HFFc6 (cell line): ENCODE data around the gene LAMA2. TPM values are rescaled to one million over a fixed set of nuclear protein-coding genes. Genes with fewer than 3 reads are reported as not detected.

Experiments
- DNase-seq: peaks from one replicate; pipeline ENCODE4 v3.0.0-alpha.2; 2018
- H3K27ac Mint-ChIP-seq: 2 replicates; pipeline ENCODE4 v1.8.0; 2020; ENCODE audit warnings: mild to moderate bottlenecking, mixed read lengths
- H3K27me3 Mint-ChIP-seq: 2 replicates; pipeline ENCODE4 v1.8.0; 2021; ENCODE audit warnings: mild to moderate bottlenecking, moderate library complexity, mixed read lengths; ENCODE audit not compliant: insufficient read depth
- H3K36me3 Mint-ChIP-seq: 2 replicates; pipeline ENCODE4 v1.8.0; 2021; ENCODE audit warnings: low read depth, mixed read lengths
- H3K4me1 Mint-ChIP-seq: 2 replicates; pipeline ENCODE4 v1.8.0; 2020; ENCODE audit warnings: low read depth, mixed read lengths
- H3K4me3 Mint-ChIP-seq: 2 replicates; pipeline ENCODE4 v1.8.0; 2020; ENCODE audit warnings: mild to moderate bottlenecking, moderate library complexity, mixed read lengths
- H3K9me3 Mint-ChIP-seq: 2 replicates; pipeline ENCODE4 v1.8.0; 2020; ENCODE audit warnings: mild to moderate bottlenecking, mixed read lengths
- total RNA-seq, 6 experiments: library from RNA; stranded (reverse); fragmentation: NEBNext Ultra II Directional; extraction: Animal tissue kit (Norgen Biotek cat#: 25700); gene quantifications; 2 replicates in 1 of 6; 3 replicates in 5 of 6; pipeline ENCODE4 v1.2.3, GENCODE V29; 2021
- TF ChIP-seq, protein P1 (sequence below): fragments of 200-600 bp; sonication (generic); IDR thresholded peaks from 2 replicates; pipeline ENCODE4 v1.5.0; 2021; ENCODE audit warnings: antibody characterized with exemption, mild to moderate bottlenecking

The LAMA2 gene
- total RNA-seq, 6 experiments from 2014 or later, result 8.2 to 14.3 (median 10.5) TPM

DNA sequence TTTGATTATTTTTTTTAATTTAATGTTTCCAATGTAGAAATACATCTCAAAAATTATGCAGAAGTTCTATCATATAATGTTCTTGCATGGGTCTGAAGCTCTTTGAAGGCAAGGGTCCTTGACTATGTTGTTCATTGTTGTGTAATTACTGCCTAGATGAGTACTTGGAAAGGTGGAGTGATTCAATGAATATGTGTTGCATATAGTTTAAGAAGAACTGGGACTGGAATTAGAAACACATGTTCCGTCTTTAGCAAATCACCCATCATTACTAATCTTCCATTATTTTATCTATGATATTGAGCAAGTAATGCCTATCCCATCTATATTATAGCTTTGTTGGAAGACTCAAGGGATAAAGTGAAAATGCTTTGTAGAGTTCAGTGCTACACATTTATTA lies 147.3 kb downstream of the LAMA2 start:
- Mint-ChIP-seq H3K9me3 (no peaks in the 10 kb centered on the region), H3K27me3 (no peaks in the 10 kb centered on the region; the same call in 1 of the 2 replicates), H3K36me3 (no peaks in the 10 kb centered on the region), H3K27ac (peak overlapping the region; percentile 82), H3K4me1 (peaks cover 36% of the 10 kb centered on the region), H3K4me3 (peak overlapping the region; percentile 22; the same call in 1 of the 2 replicates)
- TF ChIP-seq, protein P1, sequence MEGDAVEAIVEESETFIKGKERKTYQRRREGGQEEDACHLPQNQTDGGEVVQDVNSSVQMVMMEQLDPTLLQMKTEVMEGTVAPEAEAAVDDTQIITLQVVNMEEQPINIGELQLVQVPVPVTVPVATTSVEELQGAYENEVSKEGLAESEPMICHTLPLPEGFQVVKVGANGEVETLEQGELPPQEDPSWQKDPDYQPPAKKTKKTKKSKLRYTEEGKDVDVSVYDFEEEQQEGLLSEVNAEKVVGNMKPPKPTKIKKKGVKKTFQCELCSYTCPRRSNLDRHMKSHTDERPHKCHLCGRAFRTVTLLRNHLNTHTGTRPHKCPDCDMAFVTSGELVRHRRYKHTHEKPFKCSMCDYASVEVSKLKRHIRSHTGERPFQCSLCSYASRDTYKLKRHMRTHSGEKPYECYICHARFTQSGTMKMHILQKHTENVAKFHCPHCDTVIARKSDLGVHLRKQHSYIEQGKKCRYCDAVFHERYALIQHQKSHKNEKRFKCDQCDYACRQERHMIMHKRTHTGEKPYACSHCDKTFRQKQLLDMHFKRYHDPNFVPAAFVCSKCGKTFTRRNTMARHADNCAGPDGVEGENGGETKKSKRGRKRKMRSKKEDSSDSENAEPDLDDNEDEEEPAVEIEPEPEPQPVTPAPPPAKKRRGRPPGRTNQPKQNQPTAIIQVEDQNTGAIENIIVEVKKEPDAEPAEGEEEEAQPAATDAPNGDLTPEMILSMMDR, result no peak
- DNase-seq, result no peak

DNA sequence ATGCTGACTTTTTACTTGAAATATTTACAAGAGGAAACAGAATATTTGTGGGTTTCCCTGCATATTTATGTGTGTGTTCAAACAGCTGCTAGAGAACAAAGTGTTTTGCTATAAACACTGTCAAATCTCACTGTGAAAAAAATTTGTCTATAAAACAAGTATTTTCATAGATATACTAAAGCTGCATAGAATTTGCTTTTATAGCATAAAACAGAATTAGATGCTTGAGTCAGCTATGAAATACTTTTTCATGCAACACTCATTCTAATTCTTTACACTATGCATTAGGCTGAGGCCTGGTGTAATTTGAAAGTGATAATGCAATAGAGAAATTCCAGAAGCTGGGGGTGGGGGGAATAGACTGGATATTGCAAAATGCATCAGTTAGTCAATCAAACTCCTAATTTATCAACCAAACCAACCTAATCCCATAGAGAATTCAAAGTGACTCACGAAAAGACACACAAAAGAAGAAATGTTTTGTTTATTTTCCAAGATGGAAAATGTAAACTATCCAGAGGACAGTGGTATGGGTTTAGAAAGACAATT lies 148.2 kb downstream of the LAMA2 start:
- H3K36me3 Mint-ChIP-seq, result no peaks in the 10 kb centered on the region
- no peaks in the 10 kb centered on the region for H3K9me3 Mint-ChIP-seq

DNA sequence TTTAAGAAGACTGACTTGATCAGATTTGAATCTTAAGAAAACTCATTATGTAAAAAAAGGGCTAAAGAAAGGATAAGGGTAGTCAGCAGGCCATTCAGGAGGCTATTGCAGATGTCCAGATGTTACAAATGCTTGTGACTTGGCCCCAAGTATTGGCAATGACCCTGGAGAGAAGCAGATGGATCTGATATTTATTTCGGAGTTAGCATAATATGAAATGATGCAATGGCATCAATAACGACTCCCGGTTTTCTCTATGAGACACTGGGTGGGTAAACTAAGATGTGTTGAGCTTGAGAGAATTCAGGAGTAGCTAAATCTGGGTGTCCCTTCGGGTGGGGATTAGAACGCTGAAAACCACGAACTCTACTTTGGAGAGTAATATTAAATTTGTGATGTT lies 149.7 kb downstream of the LAMA2 start:
- no peak for DNase-seq
- Mint-ChIP-seq H3K4me3 (no peak overlapping the region), H3K4me1 (peaks cover 36% of the 10 kb centered on the region), H3K27me3 (no peaks in the 10 kb centered on the region; the same call in 1 of the 2 replicates), H3K36me3 (no peaks in the 10 kb centered on the region), H3K9me3 (no peaks in the 10 kb centered on the region), H3K27ac (no peak overlapping the region)
- TF ChIP-seq, protein P1, result no peak

More for the DNA sequence above, 148.2 kb downstream of the LAMA2 start:
- peaks cover 36% of the 10 kb centered on the region for H3K4me1 Mint-ChIP-seq
- TF ChIP-seq, protein P1, result no peak
- no peak overlapping the region for H3K4me3 Mint-ChIP-seq
- no peaks in the 10 kb centered on the region; the same call in 1 of the 2 replicates for H3K27me3 Mint-ChIP-seq
- peak; percentile 91 for DNase-seq
- H3K27ac Mint-ChIP-seq, result peak overlapping the region; percentile 82

DNA sequence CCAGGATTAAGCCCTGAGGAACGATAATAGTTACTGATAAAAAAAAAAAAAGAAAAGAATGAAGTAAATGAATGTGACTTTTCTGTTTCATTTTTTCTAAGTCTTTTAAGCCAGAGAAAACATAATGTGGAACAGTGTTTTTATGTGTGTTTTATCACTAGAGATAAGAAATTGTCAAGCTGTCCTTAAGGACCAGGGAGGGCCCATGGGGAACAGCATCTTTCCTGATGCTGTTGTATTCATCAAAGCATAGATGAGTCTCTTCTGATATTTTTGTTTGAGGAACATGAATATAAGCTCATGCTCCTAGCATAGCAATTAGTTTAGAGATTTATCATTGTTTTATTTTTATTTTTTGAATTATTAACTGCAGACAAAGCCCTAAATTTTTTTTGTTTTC lies 150.2 kb downstream of the LAMA2 start:
- Mint-ChIP-seq H3K27me3 (no peaks in the 10 kb centered on the region; the same call in 1 of the 2 replicates), H3K4me3 (no peak overlapping the region), H3K36me3 (no peaks in the 10 kb centered on the region), H3K27ac (no peak overlapping the region), H3K4me1 (peaks cover 36% of the 10 kb centered on the region), H3K9me3 (no peaks in the 10 kb centered on the region)
- TF ChIP-seq, protein P1, result no peak
- DNase-seq, result no peak

DNA sequence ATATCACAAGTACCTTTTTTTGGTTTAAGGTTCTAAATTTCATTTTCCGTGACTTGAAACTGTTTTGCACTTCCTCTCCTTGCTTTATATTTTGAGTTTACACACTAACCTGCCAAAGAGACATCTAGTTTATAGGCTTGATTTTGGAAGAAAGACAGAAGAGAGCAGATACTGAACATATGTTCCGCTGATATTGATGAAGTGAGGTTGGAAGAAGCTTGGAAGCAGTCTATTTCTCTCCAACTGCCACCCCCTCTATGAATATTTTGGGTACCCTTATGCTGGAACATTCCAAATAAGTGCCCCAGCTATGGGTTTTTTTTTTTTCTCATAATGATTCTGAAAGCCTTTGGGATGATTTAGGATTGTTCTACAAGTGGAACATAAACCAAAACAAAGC lies 150.6 kb downstream of the LAMA2 start:
- H3K4me1 Mint-ChIP-seq, result peaks cover 36% of the 10 kb centered on the region
- DNase-seq, result no peak
- H3K9me3 Mint-ChIP-seq, result no peaks in the 10 kb centered on the region
- H3K36me3 Mint-ChIP-seq, result no peaks in the 10 kb centered on the region
- no peaks in the 10 kb centered on the region; the same call in 1 of the 2 replicates for H3K27me3 Mint-ChIP-seq
- H3K27ac Mint-ChIP-seq, result no peak overlapping the region
- no peak overlapping the region for H3K4me3 Mint-ChIP-seq
- TF ChIP-seq, protein P1, result no peak
